Tibial nerve (tissue), 4 donors: ENCODE results near the gene SELENOF. TPM values are rescaled to one million over a fixed set of nuclear protein-coding genes. Genes with fewer than 3 reads are reported as not detected.
"Not testable (repeated sequence)": the region's sequence is repeated elsewhere in the genome, so short reads cannot be mapped to it uniquely, and the experiment has no call there.

Experiments used
- DNase-seq, 2 donors: peaks; one replicate each; pipeline ENCODE4 v3.0.0-alpha.2; 2019; ENCODE audit warnings: low spot score in 2 of 2
- H3K27ac ChIP-seq, 4 donors: fragments of 200-600 bp; sonication (generic) in 3 of 4; one replicate each; pipeline ENCODE4 v1.5.1; 2017 to 2019; ENCODE audit warnings: mild to moderate bottlenecking in 1 of 4
- H3K27me3 ChIP-seq, 2 donors: fragments of 200-600 bp; sonication (generic) in 1 of 2; one replicate each; pipeline versions ENCODE4 v1.5.1 to v1.6.0; 2017 to 2019
- H3K36me3 ChIP-seq, 3 donors: fragments of 200-600 bp; sonication (generic); one replicate each; pipeline ENCODE4 v1.5.1; 2018 to 2019
- H3K4me1 ChIP-seq, 4 donors: fragments of 200-600 bp; sonication (generic) in 3 of 4; one replicate each; pipeline ENCODE4 v1.5.1; 2017 to 2019
- H3K4me3 ChIP-seq, 4 donors: fragments of 200-600 bp; sonication (generic) in 3 of 4; one replicate each; pipeline ENCODE4 v1.5.1; 2017 to 2019; ENCODE audit warnings: mild to moderate bottlenecking in 1 of 4, moderate library complexity in 1 of 4
- H3K9me3 ChIP-seq, 4 donors: fragments of 200-600 bp; sonication (generic) in 3 of 4; one replicate each; pipeline ENCODE4 v1.5.1; 2017 to 2019
- CTCF ChIP-seq, 5 experiments: fragments of 200-600 bp in 3 of 5; fragments of 450-650 bp in 2 of 5; sonication (generic) in 3 of 5; IDR thresholded peaks; one replicate each; pipeline ENCODE4 v1.5.1; 2016 to 2019; ENCODE audit warnings: antibody characterized with exemption in 5 of 5, mild to moderate bottlenecking in 3 of 5, moderate library complexity in 2 of 5
- EP300 ChIP-seq, 2 donors: sonication (generic); formaldehyde crosslinking; IDR thresholded peaks; one replicate each; pipeline ENCODE4 v1.6.1; 2017; ENCODE audit warnings: antibody characterized with exemption in 2 of 2, mild to moderate bottlenecking in 1 of 2
- POLR2A ChIP-seq, 2 donors: fragments of 450-650 bp; IDR thresholded peaks; one replicate each; pipeline ENCODE4 v1.6.1; 2017; ENCODE audit warnings: antibody characterized with exemption in 2 of 2, mild to moderate bottlenecking in 2 of 2, moderate library complexity in 2 of 2
- WGBS, 2 donors: methylation state at CpG; one replicate each; pipeline ENCODE4 v1.1.5; 2018; 5-methylcytosine and 5-hydroxymethylcytosine counted together
- total RNA-seq, 4 donors: library from RNA; depleted of rRNA; stranded (reverse); fragments of >200 nt; gene quantifications; one replicate each; pipeline ENCODE4 v1.1.0, GENCODE V29; 2016

Gene SELENOF
- total RNA-seq, 4 donors from 2014 or later: 78.0 to 123 (median 92.3) TPM

GRCh38 chr1:86868477-86868876 lies 45.4 kb downstream of the SELENOF start:
- Histone ChIP-seq H3K4me1 (no peaks in the 10 kb centered on the region), H3K27ac (no peak overlapping the region)

GRCh38 chr1:86867278-86867677 lies 46.6 kb downstream of the SELENOF start:
- DNase-seq, H3K9me3 ChIP-seq, H3K4me1 ChIP-seq, H3K27me3 ChIP-seq, H3K27ac ChIP-seq, H3K4me3 ChIP-seq, H3K36me3 ChIP-seq: not testable (repeated sequence)
- WGBS, 2 donors: 94 to 97% methylated on average over 4 of the region's 4 CpGs

More at GRCh38 chr1:86868477-86868876, 45.4 kb downstream of the SELENOF start:
- no peaks in the 10 kb centered on the region for H3K9me3 ChIP-seq
- DNase-seq: no peak
- 88 to 93% methylated on average over 1 of the region's 1 CpG for WGBS, 2 donors
- TF ChIP-seq POLR2A (IDR thresholded peaks at IDR 0.05) (no peak), EP300 (IDR thresholded peaks at IDR 0.05) (no peak), CTCF (IDR thresholded peaks at IDR 0.05) (no peak)
- no peaks in the 10 kb centered on the region for H3K27me3 ChIP-seq
- H3K36me3 ChIP-seq: no peaks in the 10 kb centered on the region
- H3K4me3 ChIP-seq: no peak overlapping the region

GRCh38 chr1:86866665-86867064 lies 47.3 kb downstream of the SELENOF start:
- no peaks in the 10 kb centered on the region for H3K9me3 ChIP-seq
- no peak overlapping the region for H3K27ac ChIP-seq
- DNase-seq: no peak
- TF ChIP-seq CTCF (IDR thresholded peaks at IDR 0.05) (no peak), EP300 (IDR thresholded peaks at IDR 0.05) (no peak), POLR2A (IDR thresholded peaks at IDR 0.05) (no peak)
- no peak overlapping the region for H3K4me3 ChIP-seq
- no peaks in the 10 kb centered on the region for H3K4me1 ChIP-seq
- H3K27me3 ChIP-seq: no peaks in the 10 kb centered on the region
- peaks cover 0 to 5% (median 0%) of the 10 kb centered on the region in 3 donors for H3K36me3 ChIP-seq

- DNase-seq: no peak
- TF ChIP-seq EP300 (IDR thresholded peaks at IDR 0.05) (no peak), CTCF (IDR thresholded peaks at IDR 0.05) (no peak), POLR2A (IDR thresholded peaks at IDR 0.05) (no peak)
- Histone ChIP-seq H3K4me1 (no peaks in the 10 kb centered on the region), H3K36me3 (peaks cover 0 to 8% (median 0%) of the 10 kb centered on the region in 3 donors), H3K27ac (no peak overlapping the region), H3K4me3 (no peak overlapping the region), H3K9me3 (no peaks in the 10 kb centered on the region), H3K27me3 (no peaks in the 10 kb centered on the region)
- 91 to 96% methylated on average over 6 of the region's 6 CpGs for WGBS, 2 donors
Measured at GRCh38 chr1:86865973-86866637, 47.8 kb downstream of the SELENOF start.

- H3K36me3 ChIP-seq: peaks cover 0 to 8% (median 0%) of the 10 kb centered on the region in 3 donors
- H3K4me1 ChIP-seq: peaks cover 0 to 6% (median 0%) of the 10 kb centered on the region in 4 donors
- no peaks in the 10 kb centered on the region for H3K9me3 ChIP-seq
- H3K27ac ChIP-seq: no peak overlapping the region
- TF ChIP-seq POLR2A (IDR thresholded peaks at IDR 0.05): no peak
- TF ChIP-seq CTCF (IDR thresholded peaks at IDR 0.05): no peak
- no peak for TF ChIP-seq EP300 (IDR thresholded peaks at IDR 0.05)
- no peaks in the 10 kb centered on the region for H3K27me3 ChIP-seq
- no peak for DNase-seq
- H3K4me3 ChIP-seq: no peak overlapping the region
- WGBS, 2 donors: 92 to 93% methylated on average over 2 of the region's 2 CpGs
Measured at GRCh38 chr1:86862920-86863319, 51.0 kb downstream of the SELENOF start.
